ENCODE data around the gene EIPR1. TPM values are rescaled to one million over a fixed set of nuclear protein-coding genes. Genes with fewer than 3 reads are reported as not detected.
"Not testable (repeated sequence)": the region's sequence is repeated elsewhere in the genome, so short reads cannot be mapped to it uniquely, and the experiment has no call there.

The EIPR1 gene
- total RNA-seq, 1 donor from 2014 or later: 43.3 TPM

GRCh38 chr2:3357926-3358325 lies 19.7 kb downstream of the EIPR1 start:
- DNase-seq (ENCODE audit: low read depth): no peak

- not testable (repeated sequence) for DNase-seq (ENCODE audit: low read depth)
These were observed 20.2 kb downstream of the EIPR1 start for GRCh38 chr2:3357446-3357845.

- DNase-seq (ENCODE audit: low read depth): peak; percentile 68
These were observed 20.8 kb downstream of the EIPR1 start for GRCh38 chr2:3356799-3357198.

- DNase-seq (ENCODE audit: low read depth): peak; percentile 51
These were observed 21.6 kb downstream of the EIPR1 start for GRCh38 chr2:3355951-3356569.

GRCh38 chr2:3354986-3355385 lies 22.6 kb downstream of the EIPR1 start:
- DNase-seq (ENCODE audit: low read depth): no peak

- peak; percentile 52 for DNase-seq (ENCODE audit: low read depth)
These were observed 28.4 kb downstream of the EIPR1 start for GRCh38 chr2:3349211-3349693.

- peak; percentile 21 for DNase-seq (ENCODE audit: low read depth)
These were observed 28.9 kb downstream of the EIPR1 start for GRCh38 chr2:3348767-3349166.

GRCh38 chr2:3345621-3346020 lies 32.0 kb downstream of the EIPR1 start:
- no peak for DNase-seq (ENCODE audit: low read depth)

- no peak for DNase-seq (ENCODE audit: low read depth)
These were observed 32.7 kb downstream of the EIPR1 start for GRCh38 chr2:3344897-3345296.

- no peak for DNase-seq (ENCODE audit: low read depth)
These were observed 34.6 kb downstream of the EIPR1 start for GRCh38 chr2:3343012-3343411.

GRCh38 chr2:3342324-3342723 lies 35.3 kb downstream of the EIPR1 start:
- DNase-seq (ENCODE audit: low read depth): no peak

GRCh38 chr2:3341336-3341735 lies 36.3 kb downstream of the EIPR1 start:
- no peak for DNase-seq (ENCODE audit: low read depth)

GRCh38 chr2:3340144-3340543 lies 37.5 kb downstream of the EIPR1 start:
- DNase-seq (ENCODE audit: low read depth): no peak

GRCh38 chr2:3338340-3338739 lies 39.3 kb downstream of the EIPR1 start:
- no peak for DNase-seq (ENCODE audit: low read depth)

- no peak for DNase-seq (ENCODE audit: low read depth)
These were observed 40.8 kb downstream of the EIPR1 start for GRCh38 chr2:3336844-3337243.

GRCh38 chr2:3334392-3335345 lies 42.9 kb downstream of the EIPR1 start:
- DNase-seq (ENCODE audit: low read depth): no peak

GRCh38 chr2:3332133-3332532 lies 45.5 kb downstream of the EIPR1 start:
- DNase-seq (ENCODE audit: low read depth): no peak

- DNase-seq (ENCODE audit: low read depth): no peak
These were observed 48.1 kb downstream of the EIPR1 start for GRCh38 chr2:3329491-3329890.

- no peak for DNase-seq (ENCODE audit: low read depth)
These were observed 50.7 kb downstream of the EIPR1 start for GRCh38 chr2:3326871-3327270.

- DNase-seq (ENCODE audit: low read depth): no peak
These were observed 51.5 kb downstream of the EIPR1 start for GRCh38 chr2:3326182-3326537.

GRCh38 chr2:3325458-3326181 lies 52.0 kb downstream of the EIPR1 start:
- DNase-seq (ENCODE audit: low read depth): no peak
